Mucosa of rectum (tissue), 2 donors: Measurements from ENCODE around the gene USP43.

ENCODE experiments used
- H3K27ac ChIP-seq, 2 donors: one replicate each; pipeline ENCODE4 v1.7.0; 2013; ENCODE audit warnings: inconsistent platforms in 2 of 2, low read depth in 2 of 2, low read length in 2 of 2
- H3K27me3 ChIP-seq, 2 donors: one replicate each; pipeline ENCODE4 v1.7.0; 2013; ENCODE audit warnings: low read length in 2 of 2; ENCODE audit not compliant: control insufficient read depth in 2 of 2, insufficient read depth in 2 of 2
- H3K36me3 ChIP-seq, 2 donors: one replicate each; pipeline ENCODE4 v1.7.0; 2013; ENCODE audit warnings: low read length in 2 of 2; ENCODE audit not compliant: control insufficient read depth in 2 of 2, insufficient read depth in 2 of 2
- H3K4me1 ChIP-seq, 2 donors: one replicate each; pipeline ENCODE4 v1.7.0; 2013; ENCODE audit warnings: low read length in 2 of 2, mild to moderate bottlenecking in 1 of 2; ENCODE audit not compliant: control insufficient read depth in 2 of 2, insufficient read depth in 2 of 2
- H3K4me3 ChIP-seq, 2 donors: one replicate each; pipeline ENCODE4 v1.7.0; 2013; ENCODE audit warnings: low read length in 2 of 2
- H3K9ac ChIP-seq, 2 donors: one replicate each; pipeline ENCODE4 v1.7.0; 2013; ENCODE audit warnings: low read length in 2 of 2, low read depth in 1 of 2, mild to moderate bottlenecking in 1 of 2
- H3K9me3 ChIP-seq, 2 donors: one replicate each; pipeline ENCODE4 v1.7.0; 2013; ENCODE audit warnings: low read length in 2 of 2; ENCODE audit not compliant: control insufficient read depth in 2 of 2
- donor health status: healthy.
- donor health status: Normal muscosa, but diverticular disease.

USP43 gene

DNA sequence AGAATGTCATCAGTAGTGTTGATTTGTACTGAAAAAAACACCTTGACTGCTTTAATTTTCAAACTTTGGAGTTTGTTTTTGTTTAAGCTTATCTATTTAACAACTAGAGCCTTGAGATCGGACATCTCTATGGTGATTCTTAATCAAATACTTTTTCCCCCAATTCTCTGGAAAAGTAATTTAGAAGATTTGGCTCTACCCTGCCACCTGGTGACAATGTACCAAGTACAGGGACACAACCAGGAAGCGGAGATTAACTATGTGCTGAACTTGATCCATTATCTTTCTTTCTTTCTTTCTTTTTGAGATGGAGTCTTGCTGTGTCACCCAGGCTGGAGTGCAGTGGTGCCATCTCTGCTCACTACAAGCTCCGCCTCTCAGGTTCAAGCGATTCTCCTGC, 30.8 kb downstream of the USP43 start:
- Histone ChIP-seq H3K4me3 (no peak overlapping the region), H3K27me3 (no peaks in the 10 kb centered on the region), H3K9me3 (peaks cover 0 to 5% of the 10 kb centered on the region in 2 donors), H3K4me1 (no peaks in the 10 kb centered on the region), H3K9ac (no peak overlapping the region), H3K36me3 (peaks cover 8 to 9% of the 10 kb centered on the region in 2 donors), H3K27ac (no peak overlapping the region)

DNA sequence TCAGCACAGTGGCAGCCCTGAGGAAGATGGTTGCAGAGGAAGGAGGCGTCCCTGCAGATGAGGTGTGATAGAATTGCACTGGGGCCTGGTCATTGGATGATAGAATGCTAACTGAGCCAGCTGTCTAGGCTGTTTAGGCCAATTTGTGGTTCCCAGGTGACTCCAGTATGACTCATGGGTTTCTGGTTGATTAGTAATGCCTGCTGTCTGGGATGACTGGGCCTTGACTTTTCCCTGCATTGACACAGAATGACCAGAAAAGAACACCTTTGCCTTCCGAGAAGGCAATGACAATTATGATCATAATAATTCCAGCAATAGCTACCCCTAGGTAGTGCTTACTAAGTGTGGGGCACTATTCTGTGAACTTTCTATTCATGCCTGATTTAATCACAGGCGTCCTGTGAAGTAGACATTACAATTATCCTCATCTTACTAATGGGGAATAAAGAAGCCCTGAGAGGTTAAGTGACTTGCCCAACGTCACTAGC, 31.5 kb downstream of the USP43 start:
- Histone ChIP-seq H3K4me3 (no peak overlapping the region), H3K27ac (no peak overlapping the region), H3K9ac (no peak overlapping the region), H3K27me3 (no peaks in the 10 kb centered on the region), H3K36me3 (peaks cover 8 to 9% of the 10 kb centered on the region in 2 donors), H3K4me1 (no peaks in the 10 kb centered on the region), H3K9me3 (peaks cover 0 to 5% of the 10 kb centered on the region in 2 donors)

DNA sequence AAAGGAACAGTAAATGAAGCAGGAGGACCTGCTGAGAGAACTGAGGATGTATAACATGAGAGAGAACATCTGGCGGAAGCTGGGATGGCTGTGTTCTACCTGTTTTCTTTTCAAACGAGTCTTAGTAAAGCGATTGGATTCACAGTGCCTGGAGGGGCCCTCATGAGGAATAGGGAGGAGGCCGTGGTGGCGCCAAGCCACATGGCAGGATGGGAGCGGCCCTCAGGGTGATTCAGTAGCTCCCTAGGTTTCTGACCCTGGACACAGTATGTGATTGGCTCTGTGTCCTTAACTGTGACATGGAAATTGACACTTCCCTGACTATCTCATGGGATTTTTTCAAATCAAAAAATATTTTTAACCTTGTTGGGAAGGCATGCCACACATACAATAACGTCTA, 32.1 kb downstream of the USP43 start:
- H3K4me3 ChIP-seq = no peak overlapping the region
- no peak overlapping the region for H3K27ac ChIP-seq
- H3K9ac ChIP-seq = no peak overlapping the region
- peaks cover 0 to 5% of the 10 kb centered on the region in 2 donors for H3K9me3 ChIP-seq
- no peaks in the 10 kb centered on the region for H3K4me1 ChIP-seq
- peaks cover 8 to 9% of the 10 kb centered on the region in 2 donors for H3K36me3 ChIP-seq
- no peaks in the 10 kb centered on the region for H3K27me3 ChIP-seq

DNA sequence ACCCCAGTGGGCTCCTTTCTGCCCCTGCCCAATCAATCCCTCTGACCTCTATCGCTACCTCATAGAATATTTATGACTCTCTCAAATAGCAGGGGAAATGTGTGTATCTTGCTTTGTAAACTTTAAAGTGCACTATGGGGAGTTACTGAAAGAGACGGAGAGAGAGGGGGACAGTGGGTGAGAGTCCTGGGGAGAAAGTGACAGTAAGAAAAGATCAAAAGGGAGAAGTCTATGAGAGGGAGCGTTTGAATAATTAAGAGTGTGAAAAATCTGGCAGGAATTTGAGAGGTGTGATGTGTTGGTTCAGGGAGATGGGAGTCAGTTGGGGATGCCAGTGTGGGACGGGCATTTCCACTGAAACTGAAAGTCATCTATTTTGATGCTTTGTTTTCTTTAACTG, 32.6 kb downstream of the USP43 start:
- Histone ChIP-seq H3K9ac (no peak overlapping the region), H3K4me1 (no peaks in the 10 kb centered on the region), H3K9me3 (peaks cover 0 to 5% of the 10 kb centered on the region in 2 donors), H3K27me3 (no peaks in the 10 kb centered on the region), H3K4me3 (no peak overlapping the region), H3K27ac (no peak overlapping the region), H3K36me3 (peaks cover 11 to 12% of the 10 kb centered on the region in 2 donors)

DNA sequence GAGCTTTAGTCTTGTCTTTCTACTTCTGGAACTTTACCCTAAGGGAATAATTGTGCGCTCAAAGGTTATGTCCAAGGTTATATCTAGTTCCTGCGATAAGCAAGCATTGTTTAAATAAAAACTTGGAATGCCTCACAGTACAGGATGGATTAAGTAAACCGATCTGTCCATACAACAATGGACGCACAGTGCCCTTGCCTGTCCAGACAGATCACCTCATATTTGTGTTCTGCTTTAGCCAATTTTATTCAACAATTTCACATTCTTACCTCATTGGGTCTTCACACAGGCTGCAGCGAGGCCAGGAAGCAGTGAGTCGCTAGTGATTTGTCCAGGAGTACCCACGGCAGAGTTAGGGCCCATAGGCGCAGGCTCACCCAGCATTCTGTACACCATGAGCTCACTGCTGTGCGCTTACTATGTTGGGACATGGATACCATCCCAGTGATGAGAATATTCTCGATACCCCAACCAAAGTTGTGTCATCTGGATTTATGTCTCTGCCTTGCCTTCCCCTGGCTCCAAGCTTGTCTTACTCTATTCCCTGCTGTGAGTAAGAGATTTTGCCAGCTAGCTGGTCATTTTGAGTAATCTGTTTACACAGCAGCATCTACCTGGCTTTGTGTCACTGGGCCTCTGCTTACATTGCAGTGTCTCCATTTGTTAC, 39.8 kb downstream of the USP43 start:
- Histone ChIP-seq H3K27me3 (no peaks in the 10 kb centered on the region), H3K4me3 (no peak overlapping the region), H3K9me3 (peaks cover 0 to 3% of the 10 kb centered on the region in 2 donors), H3K4me1 (no peaks in the 10 kb centered on the region), H3K9ac (no peak overlapping the region), H3K36me3 (peaks cover 15% of the 10 kb centered on the region in 2 donors), H3K27ac (no peak overlapping the region)

DNA sequence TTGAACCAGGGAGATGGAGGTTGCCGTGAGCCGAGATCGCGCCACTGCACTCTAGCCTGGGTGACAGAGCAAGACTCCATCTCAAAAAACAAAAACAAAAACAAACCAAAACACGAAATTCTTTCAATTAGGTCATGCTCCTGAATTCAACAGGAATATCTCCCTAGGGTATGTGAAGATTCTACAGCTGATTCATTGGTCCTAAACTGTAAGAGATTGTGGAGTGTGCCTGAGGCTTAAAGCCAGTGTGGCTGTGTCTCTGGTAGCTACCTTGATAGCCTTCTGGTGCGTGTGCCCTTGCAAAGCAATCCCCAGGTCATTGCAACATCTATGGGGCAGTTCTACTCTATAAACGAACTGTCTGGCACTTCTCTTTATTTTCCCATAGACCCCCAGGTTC, 48.4 kb downstream of the USP43 start:
- H3K36me3 ChIP-seq = peaks cover 7 to 9% of the 10 kb centered on the region in 2 donors

DNA sequence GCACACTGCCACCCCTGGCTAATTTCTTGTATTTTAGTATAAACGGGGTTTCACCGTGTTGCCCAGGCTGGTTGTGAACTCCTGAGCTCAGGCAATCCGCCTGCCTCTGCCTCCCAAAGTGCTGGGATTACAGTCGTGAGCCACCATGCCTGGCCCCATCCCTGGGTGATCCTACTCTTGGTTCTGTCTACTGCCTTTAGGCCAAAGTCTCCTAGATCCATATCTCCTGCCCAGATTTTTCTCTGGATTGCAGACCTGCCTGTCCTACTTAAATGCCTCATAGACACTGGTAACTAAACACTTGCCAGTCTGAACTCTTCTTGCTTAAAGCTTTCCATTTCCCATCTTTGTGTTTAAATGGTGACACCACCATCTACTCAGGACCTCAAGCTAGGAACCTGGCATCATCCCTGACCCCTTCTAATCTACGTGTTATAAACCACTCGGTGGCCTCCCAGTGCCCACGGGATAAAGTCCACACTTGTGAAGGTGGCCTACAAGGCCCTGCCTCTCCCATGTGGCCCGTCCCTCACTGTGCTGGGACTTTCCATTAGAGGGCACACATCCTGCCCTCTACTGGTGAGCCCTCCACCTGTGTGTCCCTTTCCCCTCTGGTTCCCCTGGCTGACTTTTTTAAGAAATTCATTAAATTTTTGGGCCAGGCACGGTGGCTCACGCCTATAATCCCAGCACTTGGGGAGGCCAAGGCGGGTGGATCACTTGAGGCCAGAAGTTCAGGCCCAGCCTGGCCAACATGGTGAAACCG, 51.1 kb downstream of the USP43 start:
- Histone ChIP-seq H3K27me3 (no peaks in the 10 kb centered on the region), H3K36me3 (peaks cover 21 to 24% of the 10 kb centered on the region in 2 donors), H3K27ac (no peak overlapping the region), H3K9me3 (no peaks in the 10 kb centered on the region), H3K9ac (no peak overlapping the region), H3K4me1 (no peaks in the 10 kb centered on the region), H3K4me3 (no peak overlapping the region)

More for the DNA sequence above, 48.4 kb downstream of the USP43 start:
- H3K27ac ChIP-seq = no peak overlapping the region
- no peak overlapping the region for H3K9ac ChIP-seq
- no peaks in the 10 kb centered on the region for H3K9me3 ChIP-seq
- H3K4me1 ChIP-seq = no peaks in the 10 kb centered on the region
- H3K4me3 ChIP-seq = no peak overlapping the region
- no peaks in the 10 kb centered on the region for H3K27me3 ChIP-seq

DNA sequence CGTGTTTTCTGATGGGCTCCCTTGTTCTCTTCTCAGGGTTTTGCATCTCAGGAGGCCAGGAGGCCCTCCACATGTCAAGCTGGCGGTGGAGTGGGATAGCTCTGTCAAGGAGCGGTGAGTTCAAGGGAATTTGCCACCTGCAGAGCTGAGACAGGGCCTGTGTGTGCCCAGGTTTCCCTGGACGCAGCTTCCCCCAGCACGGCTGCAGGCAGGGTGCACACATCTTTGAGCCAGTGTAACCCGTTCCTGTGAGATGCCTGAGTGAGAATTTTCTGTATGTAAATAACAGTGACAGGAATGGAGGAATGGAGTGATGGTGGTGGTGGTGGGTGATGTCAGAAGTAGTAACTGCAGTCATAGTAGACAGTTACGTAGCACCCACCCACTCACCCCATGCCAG, 54.8 kb downstream of the USP43 start:
- no peak overlapping the region for H3K9ac ChIP-seq
- H3K36me3 ChIP-seq = peaks cover 26 to 27% of the 10 kb centered on the region in 2 donors
- no peak overlapping the region for H3K27ac ChIP-seq
- no peaks in the 10 kb centered on the region for H3K27me3 ChIP-seq
- H3K4me3 ChIP-seq = no peak overlapping the region
- H3K9me3 ChIP-seq = no peaks in the 10 kb centered on the region
- H3K4me1 ChIP-seq = no peaks in the 10 kb centered on the region

DNA sequence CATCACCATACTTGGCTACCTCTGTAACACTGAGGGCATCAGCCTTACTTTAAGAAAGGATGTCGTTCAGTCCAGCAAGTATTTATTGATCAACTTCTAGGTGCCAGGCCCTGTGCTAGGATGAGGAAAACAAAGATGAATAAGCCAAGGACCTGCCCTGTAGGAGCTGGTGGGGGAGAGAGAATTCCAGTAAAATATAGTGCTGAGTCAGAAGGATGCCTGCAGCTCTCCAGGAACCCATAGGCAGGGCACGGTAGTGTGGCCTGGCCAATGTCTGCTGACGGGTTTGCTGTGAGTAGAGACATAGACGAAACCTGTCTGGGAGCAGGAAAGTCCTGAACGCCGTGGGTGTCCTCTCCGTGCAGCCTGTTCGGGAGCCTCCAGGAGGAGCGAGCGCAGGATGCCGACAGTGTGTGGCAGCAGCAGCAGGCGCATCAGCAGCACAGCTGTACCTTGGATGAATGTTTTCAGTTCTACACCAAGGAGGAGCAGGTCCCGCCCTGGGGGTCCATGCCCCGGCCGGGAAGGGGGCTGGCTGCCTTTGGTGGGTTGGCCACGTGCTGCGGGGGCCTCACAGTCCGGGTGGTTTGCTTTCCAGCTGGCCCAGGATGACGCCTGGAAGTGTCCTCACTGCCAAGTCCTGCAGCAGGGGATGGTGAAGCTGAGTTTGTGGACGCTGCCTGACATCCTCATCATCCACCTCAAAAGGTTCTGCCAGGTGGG, 55.6 kb downstream of the USP43 start:
- Histone ChIP-seq H3K9ac (no peak overlapping the region), H3K27me3 (no peaks in the 10 kb centered on the region), H3K27ac (no peak overlapping the region), H3K36me3 (peaks cover 26 to 27% of the 10 kb centered on the region in 2 donors), H3K9me3 (no peaks in the 10 kb centered on the region), H3K4me3 (no peak overlapping the region), H3K4me1 (no peaks in the 10 kb centered on the region)

DNA sequence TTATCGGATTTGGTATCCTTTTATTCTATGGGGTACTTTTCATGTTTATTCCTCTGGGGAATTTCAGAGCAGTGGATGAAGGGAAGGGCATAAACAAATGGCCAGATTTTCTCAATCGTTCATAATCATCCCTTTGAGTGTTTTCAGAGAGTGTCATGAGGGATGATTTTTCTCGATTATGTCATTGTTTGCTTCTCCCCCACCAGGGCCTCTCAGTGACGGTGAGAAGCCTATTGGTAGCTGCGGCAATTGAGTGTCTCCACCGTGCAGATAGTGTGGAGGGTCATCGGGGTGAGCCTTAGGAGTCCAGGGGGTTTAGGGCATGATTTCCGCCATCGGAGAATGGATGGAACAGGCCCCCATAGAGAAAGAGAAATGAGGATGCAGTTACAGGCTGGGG, 57.2 kb downstream of the USP43 start:
- Histone ChIP-seq H3K4me3 (no peak overlapping the region), H3K9ac (no peak overlapping the region), H3K27me3 (no peaks in the 10 kb centered on the region), H3K27ac (no peak overlapping the region), H3K36me3 (peaks cover 26 to 27% of the 10 kb centered on the region in 2 donors), H3K4me1 (no peaks in the 10 kb centered on the region), H3K9me3 (no peaks in the 10 kb centered on the region)
